Lung (tissue), 12 donors: ENCODE measurements around the gene C2CD4D. TPM values are rescaled to one million over a fixed set of nuclear protein-coding genes. Genes with fewer than 3 reads are reported as not detected.

ENCODE experiments used
- ATAC-seq: fragments of 200-7000 bp; cut with Tn5 transposase; one replicate; pipeline ENCODE4 v1.9.1; 2020; ENCODE audit warnings: moderate number of reproducible peaks; ENCODE audit not compliant: insufficient read depth, low FRiP score
- DNase-seq, 3 donors: peaks; one replicate each; pipeline ENCODE4 v3.0.0-alpha.2; 2013 to 2017
- H3K27ac ChIP-seq, 2 donors: one replicate each; pipeline ENCODE4 v1.5.1; 2013; ENCODE audit warnings: mild to moderate bottlenecking in 2 of 2, moderate library complexity in 2 of 2, control low read depth in 1 of 2, inconsistent platforms in 1 of 2, low read depth in 1 of 2, low read length in 1 of 2
- H3K27me3 ChIP-seq, 3 donors: one replicate each; pipeline ENCODE4 v1.5.1; 2013; ENCODE audit warnings: low read length in 2 of 3; ENCODE audit not compliant: control insufficient read depth in 3 of 3, insufficient read depth in 3 of 3
- H3K36me3 ChIP-seq, 4 donors: one replicate each; pipeline ENCODE4 v1.5.1; 2013; ENCODE audit warnings: low read length in 4 of 4, mild to moderate bottlenecking in 1 of 4, moderate library complexity in 1 of 4; ENCODE audit not compliant: control insufficient read depth in 4 of 4, insufficient read depth in 4 of 4
- H3K4me1 ChIP-seq, 5 donors: one replicate each; pipeline ENCODE4 v1.5.1; 2013; ENCODE audit warnings: low read length in 5 of 5, mild to moderate bottlenecking in 2 of 5, moderate library complexity in 1 of 5; ENCODE audit not compliant: control insufficient read depth in 5 of 5, insufficient read depth in 5 of 5
- H3K4me3 ChIP-seq: one replicate; pipeline ENCODE4 v1.5.1; 2013; ENCODE audit warnings: mild to moderate bottlenecking, control low read depth, moderate library complexity
- H3K9ac ChIP-seq, 2 donors: one replicate each; pipeline ENCODE4 v1.5.1; 2013; ENCODE audit warnings: low read length in 2 of 2, control low read depth in 1 of 2; ENCODE audit not compliant: insufficient read depth in 1 of 2
- H3K9me3 ChIP-seq, 4 donors: one replicate each; pipeline ENCODE4 v1.5.1; 2013; ENCODE audit warnings: low read length in 3 of 4, mild to moderate bottlenecking in 1 of 4, moderate library complexity in 1 of 4; ENCODE audit not compliant: control insufficient read depth in 4 of 4, insufficient read depth in 3 of 4
- CTCF ChIP-seq: IDR thresholded peaks from 2 replicates; pipeline ENCODE4 v1.5.1; 2012; ENCODE audit warnings: mild to moderate bottlenecking; ENCODE audit errors: control extremely low read depth, extremely low read depth
- WGBS, 2 donors: extraction: QIAGEN DNeasy Blood & Tissue Kit; methylation state at CpG; one replicate each; pipeline ENCODE4 v1.1.7; 2013; 5-methylcytosine and 5-hydroxymethylcytosine counted together
- polyA plus RNA-seq, 2 donors: library from polyadenylated mRNA; stranded (reverse); fragments of 200-250 nt; gene quantifications; one replicate each; pipeline ENCODE4 v1.2.1, GENCODE V29; 2013
- total RNA-seq, 2 donors: library from RNA; depleted of rRNA in 1 of 2; stranded (reverse); fragments of >200 nt in 1 of 2; gene quantifications; one replicate each; pipeline ENCODE4 v1.2.1, GENCODE V29; 2014 to 2021
- donor health status: control.
- donor health status: control.
- donor health status: Bipolar disorder and iron deficiency.
- donor health status: healthy.
- donor health status: DM: yes; HTN: yes; CAD: no.

Gene C2CD4D
- total and polyA plus RNA-seq, 4 donors: 0.10 to 0.40 (median 0.19) TPM; not detected in 1

GRCh38 chr1:151849126-151849525 is 9.5 kb upstream of the C2CD4D start:
- no peak for TF ChIP-seq CTCF
- no peaks in the 10 kb centered on the region for H3K9me3 ChIP-seq
- ATAC-seq (no peak), DNase-seq (no peak)
- 53 to 78% methylated on average over 3 of the region's 3 CpGs for WGBS, 2 donors
- no peak overlapping the region for H3K9ac ChIP-seq
- no peaks in the 10 kb centered on the region for H3K27me3 ChIP-seq
- no peak overlapping the region for H3K4me3 ChIP-seq
- H3K27ac ChIP-seq: no peak overlapping the region
- peaks cover 0 to 35% (median 14%) of the 10 kb centered on the region in 5 donors for H3K4me1 ChIP-seq
- no peaks in the 10 kb centered on the region for H3K36me3 ChIP-seq

GRCh38 chr1:151847867-151848596 is 8.4 kb upstream of the C2CD4D start:
- Histone ChIP-seq H3K4me1 (peaks cover 0 to 28% (median 14%) of the 10 kb centered on the region in 5 donors), H3K4me3 (no peak overlapping the region), H3K9ac (no peak overlapping the region), H3K9me3 (no peaks in the 10 kb centered on the region), H3K27ac (no peak overlapping the region), H3K27me3 (no peaks in the 10 kb centered on the region), H3K36me3 (no peaks in the 10 kb centered on the region)
- ATAC-seq (no peak), DNase-seq (peak; percentile 75 to 94 (median 91))
- WGBS, 2 donors: 54% methylated on average over 11 of the region's 11 CpGs
- TF ChIP-seq CTCF: no peak

GRCh38 chr1:151846686-151847237 is 7.1 kb upstream of the C2CD4D start:
- H3K4me1 ChIP-seq: peaks cover 0 to 28% (median 14%) of the 10 kb centered on the region in 5 donors
- H3K36me3 ChIP-seq: no peaks in the 10 kb centered on the region
- no peak overlapping the region for H3K27ac ChIP-seq
- no peaks in the 10 kb centered on the region for H3K9me3 ChIP-seq
- no peak overlapping the region for H3K4me3 ChIP-seq
- TF ChIP-seq CTCF: no peak
- WGBS, 2 donors: 90 to 92% methylated on average over 8 of the region's 8 CpGs
- H3K27me3 ChIP-seq: no peaks in the 10 kb centered on the region
- DNase-seq (no peak), ATAC-seq (no peak)
- no peak overlapping the region for H3K9ac ChIP-seq
